HEK293 (cell line): ENCODE results near the gene DDAH1.

Source experiments
- CTCF ChIA-PET: fragments of 350-600 bp; formaldehyde crosslinking; extraction: SDS; loops from one replicate; lab custom pipeline; 2021; ENCODE audit warnings: antibody characterized with exemption; lab: Yijun Ruan, JAX
- POLR2A ChIA-PET: fragments of 300-600 bp; formaldehyde crosslinking; extraction: SDS; loops from one replicate; lab custom pipeline; 2020; ENCODE audit warnings: antibody characterized with exemption, inconsistent platforms; lab: Yijun Ruan, JAX
- H3K27ac ChIP-seq: fragments of 200-500 bp; sonication (Bioruptor generic); 2 replicates; pipeline ENCODE4 v1.5.1; 2014; ENCODE audit warnings: low read depth, low read length, control low read depth, inconsistent platforms; ENCODE audit errors: extremely low read depth
- H3K36me3 ChIP-seq, 2 experiments: fragments of 200-500 bp in 1 of 2; sonication (Bioruptor generic) in 1 of 2; 1 replicate in 1 of 2; 2 replicates in 1 of 2; pipeline ENCODE4 v1.5.1; 2014 to 2017; ENCODE audit warnings: inconsistent platforms in 2 of 2, low read length in 2 of 2; ENCODE audit not compliant: control insufficient read depth in 2 of 2, insufficient read depth in 1 of 2
- H3K4me1 ChIP-seq: fragments of 200-500 bp; sonication (Bioruptor generic); 2 replicates; pipeline ENCODE4 v1.5.1; 2014; ENCODE audit warnings: mild to moderate bottlenecking, low read length, inconsistent platforms; ENCODE audit not compliant: control insufficient read depth, insufficient read depth
- H3K4me3 ChIP-seq: 2 replicates; pipeline ENCODE4 v1.5.1; 2011; ENCODE audit warnings: low read depth, mild to moderate bottlenecking, control low read depth, low read length, moderate library complexity
- H3K9me3 ChIP-seq: fragments of 200-500 bp; sonication (Bioruptor generic); 2 replicates; pipeline ENCODE4 v1.5.1; 2014; ENCODE audit warnings: low read depth, low read length, inconsistent platforms; ENCODE audit not compliant: control insufficient read depth, insufficient read depth
- PRDM6 ChIP-seq: fragments of 450-650 bp; formaldehyde crosslinking; IDR thresholded peaks from 2 replicates; pipeline ENCODE4 v1.5.1; 2017; ENCODE audit warnings: missing biosample characterization, missing genetic modification characterization
- SCRT1 ChIP-seq: fragments of 450-650 bp; formaldehyde crosslinking; IDR thresholded peaks from 2 replicates; pipeline ENCODE4 v1.5.1; 2016; ENCODE audit warnings: missing biosample characterization, missing genetic modification characterization, borderline replicate concordance
- ZBTB48 ChIP-seq: fragments of 450-650 bp; formaldehyde crosslinking; IDR thresholded peaks from 2 replicates; pipeline ENCODE4 v1.5.1; 2016; ENCODE audit warnings: missing biosample characterization, missing genetic modification characterization
- ZFP69B ChIP-seq: fragments of 450-650 bp; formaldehyde crosslinking; IDR thresholded peaks from 2 replicates; pipeline ENCODE4 v1.5.1; 2016; ENCODE audit warnings: missing biosample characterization, missing genetic modification characterization
- ZNF2 ChIP-seq: fragments of 450-650 bp; formaldehyde crosslinking; IDR thresholded peaks from 2 replicates; pipeline ENCODE4 v1.5.1; 2016; ENCODE audit warnings: missing biosample characterization, missing genetic modification characterization
- ZNF311 ChIP-seq: fragments of 450-650 bp; formaldehyde crosslinking; IDR thresholded peaks from 2 replicates; pipeline ENCODE4 v1.5.1; 2017; ENCODE audit warnings: missing biosample characterization, missing genetic modification characterization, borderline replicate concordance
- ZNF404 ChIP-seq: fragments of 450-650 bp; formaldehyde crosslinking; IDR thresholded peaks from 2 replicates; pipeline ENCODE4 v1.5.1; 2017; ENCODE audit warnings: missing biosample characterization, missing genetic modification characterization
- ZNF510 ChIP-seq: fragments of 450-650 bp; formaldehyde crosslinking; IDR thresholded peaks from 2 replicates; pipeline ENCODE4 v1.5.1; 2018; ENCODE audit warnings: mild to moderate bottlenecking, missing genetic modification characterization, missing biosample characterization; ENCODE audit not compliant: insufficient replicate concordance
- ZNF518A ChIP-seq: fragments of 450-650 bp; formaldehyde crosslinking; conservative IDR thresholded peaks from 2 replicates; pipeline ENCODE4 v1.5.1; 2016; ENCODE audit warnings: low read depth, missing biosample characterization, missing genetic modification characterization
- ZNF621 ChIP-seq: fragments of 450-650 bp; formaldehyde crosslinking; IDR thresholded peaks from 2 replicates; pipeline ENCODE4 v1.5.1; 2017; ENCODE audit warnings: missing biosample characterization, missing genetic modification characterization
- ZNF624 ChIP-seq: fragments of 450-650 bp; formaldehyde crosslinking; IDR thresholded peaks from 2 replicates; pipeline ENCODE4 v1.5.1; 2017; ENCODE audit warnings: missing biosample characterization, missing genetic modification characterization
- ZNF670 ChIP-seq: fragments of 450-650 bp; formaldehyde crosslinking; IDR thresholded peaks from 2 replicates; pipeline ENCODE4 v1.5.1; 2016; ENCODE audit warnings: missing biosample characterization, missing genetic modification characterization, low read depth
- ZNF837 ChIP-seq: fragments of 450-650 bp; formaldehyde crosslinking; IDR thresholded peaks from 2 replicates; pipeline ENCODE4 v1.5.1; 2016; ENCODE audit warnings: missing biosample characterization, missing genetic modification characterization
- TF ChIP-seq, protein P1 (sequence below): fragments of 450-650 bp; formaldehyde crosslinking; IDR thresholded peaks from 2 replicates; pipeline ENCODE4 v1.5.1; 2016; ENCODE audit warnings: missing biosample characterization, missing genetic modification characterization, borderline replicate concordance

The DDAH1 gene

DNA sequence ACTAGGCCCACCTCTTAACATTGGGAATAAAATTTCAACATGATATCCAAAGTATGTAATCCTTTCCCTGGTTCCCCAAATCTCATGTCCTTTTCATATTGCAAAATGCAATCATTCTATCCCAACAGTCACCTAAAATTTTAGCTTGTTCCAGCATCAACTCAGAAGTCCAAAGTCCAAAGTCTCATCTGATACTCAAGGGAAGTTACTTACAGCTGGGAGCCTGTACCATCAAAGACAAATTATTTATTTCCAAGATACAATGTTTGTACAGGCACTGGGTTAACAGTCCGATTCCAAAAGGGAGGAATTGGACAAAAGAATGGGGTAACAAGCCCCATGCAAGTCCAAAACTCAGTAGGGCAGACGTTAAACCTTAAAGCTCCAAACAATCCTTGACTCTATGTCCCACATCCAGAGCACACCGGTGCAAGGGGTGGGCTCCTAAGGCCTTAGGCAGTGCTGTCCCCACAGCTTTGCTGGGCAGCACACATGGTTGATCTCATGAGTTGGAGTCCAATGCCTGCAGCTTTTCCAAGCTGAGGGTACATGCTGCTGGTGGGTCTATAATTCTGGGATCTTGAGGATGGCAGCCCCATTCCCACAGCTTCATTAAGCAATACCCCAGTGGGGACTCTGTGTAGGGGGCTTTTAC, 78.8 kb downstream of the DDAH1 start:
- Histone ChIP-seq H3K4me3 (no peak overlapping the region), H3K27ac (no peak overlapping the region), H3K36me3 (no peaks in the 10 kb centered on the region), H3K4me1 (no peaks in the 10 kb centered on the region), H3K9me3 (no peaks in the 10 kb centered on the region)
- CTCF ChIA-PET = interaction anchor here (0.6 to 1.2 kb wide), 3 partner anchors 10 to 117 kb away, joined by 3 read pairs; no protein-coding TSS in a partner anchor
- POLR2A ChIA-PET = no interaction called here
- no peak for TF ChIP-seq SCRT1 (tag by site-specific recombination)
- no peak for TF ChIP-seq ZNF624 (tag by site-specific recombination)

- Histone ChIP-seq H3K27ac (no peak overlapping the region), H3K4me1 (no peaks in the 10 kb centered on the region)
- POLR2A ChIA-PET = no interaction called here
Observed at GRCh38 chr1:85379203-85380136, 85.5 kb downstream of the DDAH1 start.

More at GRCh38 chr1:85379203-85380136, 85.5 kb downstream of the DDAH1 start:
- CTCF ChIA-PET = no interaction called here
- no peak for TF ChIP-seq ZNF837 (tag by site-specific recombination)
- TF ChIP-seq ZFP69B (tag by site-specific recombination) = no peak
- TF ChIP-seq, protein P1, sequence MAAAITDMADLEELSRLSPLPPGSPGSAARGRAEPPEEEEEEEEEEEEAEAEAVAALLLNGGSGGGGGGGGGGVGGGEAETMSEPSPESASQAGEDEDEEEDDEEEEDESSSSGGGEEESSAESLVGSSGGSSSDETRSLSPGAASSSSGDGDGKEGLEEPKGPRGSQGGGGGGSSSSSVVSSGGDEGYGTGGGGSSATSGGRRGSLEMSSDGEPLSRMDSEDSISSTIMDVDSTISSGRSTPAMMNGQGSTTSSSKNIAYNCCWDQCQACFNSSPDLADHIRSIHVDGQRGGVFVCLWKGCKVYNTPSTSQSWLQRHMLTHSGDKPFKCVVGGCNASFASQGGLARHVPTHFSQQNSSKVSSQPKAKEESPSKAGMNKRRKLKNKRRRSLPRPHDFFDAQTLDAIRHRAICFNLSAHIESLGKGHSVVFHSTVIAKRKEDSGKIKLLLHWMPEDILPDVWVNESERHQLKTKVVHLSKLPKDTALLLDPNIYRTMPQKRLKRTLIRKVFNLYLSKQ = no peak
- no peak for TF ChIP-seq ZBTB48 (tag by site-specific recombination)
- TF ChIP-seq ZNF621 (tag by site-specific recombination) = no peak
- no peak for TF ChIP-seq ZNF404 (tag by site-specific recombination)
- no peak for TF ChIP-seq ZNF311 (tag by site-specific recombination)
- TF ChIP-seq PRDM6 (tag by site-specific recombination) = no peak
- no peak for TF ChIP-seq ZNF2 (tag by site-specific recombination)
- TF ChIP-seq ZNF518A (tag by site-specific recombination) = no peak
- TF ChIP-seq ZNF670 (tag by site-specific recombination) = no peak
- no peak for TF ChIP-seq ZNF510 (tag by site-specific recombination)
- Histone ChIP-seq H3K36me3 (no peaks in the 10 kb centered on the region), H3K4me3 (no peak overlapping the region), H3K9me3 (no peaks in the 10 kb centered on the region)
